Activated CD8-positive, alpha-beta memory T cell treated with anti-CD3 and anti-CD28 coated beads, Interleukin-2, amount 50 U/mL, for 48 hours (primary cell): ENCODE measurements around the gene YBEY.

Source experiments
- DNase-seq: peaks from one replicate; pipeline ENCODE4 v3.0.0-alpha.2; 2020

The YBEY gene

DNA sequence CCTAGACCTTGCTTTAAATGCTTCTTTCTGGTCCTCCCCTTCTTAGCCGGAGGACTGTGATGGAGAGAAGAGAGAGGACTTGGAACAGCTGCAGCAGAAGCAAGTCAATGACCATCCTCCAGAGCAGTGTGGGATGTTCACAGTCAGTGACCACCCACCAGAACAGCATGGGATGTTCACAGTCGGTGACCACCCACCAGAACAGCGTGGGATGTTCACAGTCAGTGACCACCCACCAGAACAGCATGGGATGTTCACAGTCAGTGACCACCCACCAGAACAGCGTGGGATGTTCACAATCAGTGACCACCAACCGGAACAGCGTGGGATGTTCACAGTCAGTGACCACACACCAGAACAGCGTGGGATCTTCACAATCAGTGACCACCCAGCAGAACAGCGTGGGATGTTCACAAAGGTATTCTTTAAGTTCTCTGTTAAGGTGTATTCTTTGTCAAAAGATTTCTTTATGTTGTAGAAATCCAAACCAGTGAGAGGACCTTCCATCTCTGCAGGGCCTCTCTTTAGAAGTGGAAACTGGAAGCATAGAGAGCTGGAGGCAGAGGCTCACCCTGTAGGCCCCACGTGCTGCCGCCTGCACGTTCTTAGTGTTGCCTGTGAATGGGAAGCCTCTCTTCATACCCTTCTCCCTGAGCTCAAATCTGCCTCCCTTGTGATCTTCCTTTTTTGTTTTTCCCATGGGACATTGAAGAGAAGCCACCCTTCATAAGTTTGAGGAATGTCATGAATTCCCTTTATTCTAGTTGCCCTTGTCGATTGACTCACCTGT, 48.4 kb downstream of the YBEY start:
- no peak for DNase-seq

DNA sequence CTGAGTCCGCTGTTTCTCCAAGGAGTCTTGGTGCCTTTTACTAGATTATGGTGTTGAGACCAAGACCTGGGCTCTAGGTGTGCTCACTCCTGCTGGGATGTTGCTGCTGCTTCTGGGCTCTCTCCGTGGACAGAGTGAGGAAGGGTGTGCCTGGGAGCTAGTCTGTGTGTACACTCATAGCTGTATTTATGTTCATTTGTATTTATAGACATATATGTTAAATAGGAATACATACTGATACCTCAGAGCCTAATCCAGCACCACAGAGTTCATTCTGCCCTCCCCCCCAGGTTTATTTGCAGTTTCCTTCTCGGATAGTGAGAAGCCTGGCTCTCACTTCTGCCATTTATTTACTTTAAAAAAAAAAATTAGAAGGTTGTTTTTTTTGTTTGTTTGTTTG, 50.5 kb downstream of the YBEY start:
- no peak for DNase-seq

DNA sequence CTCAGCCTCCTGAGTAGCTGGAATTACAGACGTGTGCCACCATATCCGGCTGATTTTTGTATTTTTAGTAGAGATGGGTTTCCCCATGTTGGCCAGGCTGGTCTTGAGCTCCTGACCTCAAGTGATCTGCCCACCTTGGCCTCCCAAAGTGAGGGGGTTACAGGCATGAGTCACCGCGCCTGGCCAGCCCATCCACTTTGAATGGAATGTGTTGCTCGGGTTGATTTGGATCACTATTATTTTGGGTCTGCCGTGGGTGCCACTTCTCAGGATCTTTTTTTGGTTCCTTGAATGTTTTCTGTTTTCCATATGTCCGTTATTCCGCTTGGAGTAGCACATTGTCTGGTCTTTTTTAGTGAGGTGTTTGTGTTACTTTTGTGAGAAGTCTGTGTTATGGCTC, 54.9 kb downstream of the YBEY start:
- no peak for DNase-seq

DNA sequence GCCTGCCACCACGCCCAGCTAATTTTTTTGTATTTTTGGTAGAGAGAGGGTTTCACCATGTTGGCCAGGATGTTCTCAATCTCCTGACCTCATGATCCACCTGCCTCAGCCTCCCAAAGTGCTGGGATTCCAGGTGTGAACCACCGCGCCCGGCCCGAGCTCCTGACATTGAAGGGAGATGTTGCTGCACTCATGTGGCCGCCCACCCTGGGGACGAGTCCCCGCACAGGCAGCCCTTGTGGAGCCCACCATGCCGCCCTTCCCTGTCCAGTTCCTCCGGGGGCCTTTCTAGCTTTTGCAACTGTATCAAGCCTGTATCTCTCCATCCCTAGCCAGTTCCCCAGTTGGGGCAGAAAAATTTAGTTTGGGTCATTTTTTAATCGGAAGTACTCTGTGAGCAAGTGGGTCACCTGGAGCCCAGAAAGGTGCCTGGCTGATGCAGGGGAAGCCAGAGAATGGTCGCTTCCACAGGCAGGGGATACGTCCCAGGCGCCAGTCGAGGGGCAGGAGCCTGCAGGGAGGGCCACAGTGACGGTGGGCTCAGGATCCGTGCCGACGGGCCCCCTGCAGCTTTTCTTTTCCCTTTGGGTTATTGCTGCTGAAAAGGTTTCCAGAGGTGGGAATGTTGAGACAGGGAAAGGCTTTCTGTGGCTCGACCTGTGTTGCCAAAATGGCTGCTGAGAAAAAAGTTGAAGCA, 58.2 kb downstream of the YBEY start:
- no peak for DNase-seq

DNA sequence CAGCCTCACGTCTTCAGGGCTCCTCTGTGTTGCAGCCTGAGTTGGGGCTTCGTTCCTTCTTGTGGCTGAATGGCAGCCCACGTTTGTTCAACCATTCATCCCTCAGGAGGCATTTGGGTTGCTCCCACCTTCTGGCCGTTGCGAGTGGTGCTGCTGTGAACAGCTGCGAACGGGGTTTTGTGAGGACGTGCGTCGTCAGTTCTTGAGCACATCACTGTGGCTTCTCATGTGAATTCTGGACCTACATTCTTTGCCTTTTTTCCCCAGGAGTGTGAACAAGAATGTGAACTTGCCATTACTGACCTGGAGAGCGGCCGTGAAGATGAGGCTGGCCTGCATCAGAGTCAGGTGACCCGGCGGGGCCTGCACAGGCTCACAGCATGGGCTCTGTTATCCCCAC, 59.7 kb downstream of the YBEY start:
- no peak for DNase-seq

DNA sequence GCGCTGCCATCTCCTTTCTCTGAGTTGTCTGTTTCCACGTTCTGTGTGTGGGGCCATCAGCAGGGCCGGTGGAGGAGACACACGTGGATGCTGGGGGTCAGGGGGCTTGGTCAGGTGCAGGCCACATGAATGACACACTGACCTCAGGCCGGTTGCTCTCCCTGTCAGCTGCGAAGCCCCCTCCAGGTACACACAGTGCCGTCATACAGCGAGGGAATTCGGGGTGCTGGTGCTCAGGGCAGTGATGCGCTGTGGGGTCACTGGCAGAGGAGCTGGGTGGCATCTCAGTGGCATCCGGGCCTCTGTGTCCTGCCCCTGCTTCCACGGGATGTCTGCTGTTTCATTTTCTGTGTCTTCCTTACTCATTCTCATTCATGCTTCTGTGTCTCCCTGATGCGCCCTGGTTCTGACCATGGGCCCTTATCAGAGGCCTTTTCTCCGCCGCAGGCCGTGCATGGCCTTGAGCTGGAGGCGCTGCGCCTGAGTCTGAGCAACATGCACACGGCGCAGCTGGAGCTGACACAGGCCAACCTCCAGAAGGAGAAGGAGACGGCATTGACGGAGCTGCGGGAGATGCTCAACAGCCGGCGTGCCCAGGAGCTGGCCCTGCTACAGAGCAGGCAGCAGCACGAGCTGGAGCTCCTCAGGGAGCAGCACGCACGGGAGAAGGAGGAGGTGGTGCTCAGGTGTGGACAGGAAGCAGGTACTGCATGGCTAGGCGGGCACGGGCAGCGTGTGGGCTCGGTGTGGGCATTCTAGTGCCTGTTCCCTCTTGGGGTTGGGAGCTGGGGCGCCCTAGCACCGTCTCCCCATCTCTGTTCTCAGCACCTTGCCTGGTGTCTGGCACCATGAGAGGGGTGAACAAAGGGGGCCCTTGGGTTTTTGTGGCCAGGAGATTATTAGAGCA, 60.4 kb downstream of the YBEY start:
- no peak for DNase-seq

DNA sequence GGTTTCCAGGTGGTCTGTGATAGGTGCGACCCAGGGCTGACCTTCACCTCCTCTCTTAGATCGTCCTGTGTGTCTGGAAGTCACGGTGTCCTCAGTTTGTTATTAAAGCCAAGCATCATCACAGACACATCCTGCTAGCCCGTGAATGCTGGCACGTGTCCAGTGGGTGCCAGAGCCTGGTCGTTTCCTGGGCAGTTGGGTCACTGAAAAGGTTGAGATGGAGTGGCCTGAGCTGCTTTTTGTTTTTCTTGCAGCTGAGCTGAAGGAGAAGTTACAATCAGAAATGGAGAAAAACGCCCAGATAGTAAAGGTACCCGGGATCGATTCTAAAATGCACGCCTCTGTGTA, 61.0 kb downstream of the YBEY start:
- DNase-seq = no peak
